ENCODE measurements around the gene AHSG. TPM values are rescaled to one million over a fixed set of nuclear protein-coding genes. Genes with fewer than 3 reads are reported as not detected.

AHSG gene
- total RNA-seq, 1 experiment from 2014 or later: 1.6 TPM

GRCh38 chr3:186599142-186599784 lies 13.6 kb upstream of the AHSG start:
- Histone ChIP-seq H3K4me1 (ENCODE audit: control insufficient read depth in 1 of 2, insufficient read depth in 2 of 2, low read length in 2 of 2) (no peaks in the 10 kb centered on the region), H2AFZ (ENCODE audit: low read depth, low read length, poor library complexity, severe bottlenecking) (no peak overlapping the region), H3K9me3 (ENCODE audit: control insufficient read depth in 1 of 2, insufficient read depth in 1 of 2, low read depth in 1 of 2, low read length in 2 of 2) (no peaks in the 10 kb centered on the region), H3K4me3 (replicated peaks in 1 of 2; ENCODE audit: low read depth in 1 of 2, low read length in 2 of 2) (no peak overlapping the region), H3K36me3 (ENCODE audit: control insufficient read depth in 1 of 2, insufficient read depth in 2 of 2, low read length in 2 of 2) (no peaks in the 10 kb centered on the region), H3K9ac (ENCODE audit: low read length) (no peak overlapping the region), H3K27ac (ENCODE audit: low read depth, low read length) (no peak overlapping the region), H3K4me2 (ENCODE audit: low read length) (no peak overlapping the region), H4K20me1 (ENCODE audit: insufficient read depth) (no peaks in the 10 kb centered on the region), H3K9me2 (ENCODE audit: insufficient read depth) (no peaks in the 10 kb centered on the region), H3K27me3 (ENCODE audit: insufficient read depth, low read length) (no peaks in the 10 kb centered on the region), H3K79me2 (ENCODE audit: insufficient read depth, low read length) (no peaks in the 10 kb centered on the region)
- ChIA-PET RAD21 (ENCODE audit: low non-redundant PET in 1 of 2, low total read pairs in 2 of 2, uncharacterized antibody in 2 of 2, unreplicated experiment in 2 of 2) (no interaction called here), CTCF (interaction anchor here (1.8 to 2.8 kb wide), 2 partner anchors 10 to 15 kb away, joined by 10 to 14 read pairs; no protein-coding TSS in a partner anchor), POLR2A (no interaction called here)
- BruUV-seq (replicated peaks): no TSS peak
- no peak for DNase-seq (ENCODE audit: low read depth, low spot score)
- no peak for ATAC-seq
- intact Hi-C loops (cut with micrococcal nuclease): no loop called here
- TF ChIP-seq FOSL1 (IDR thresholded peaks at IDR 0.05; ENCODE audit: low read depth) (no peak), ZBTB33 (IDR thresholded peaks at IDR 0.05; ENCODE audit: extremely low read depth, insufficient replicate concordance, low read length) (no peak), POLR2AphosphoS5 (IDR thresholded peaks at IDR 0.05; ENCODE audit: low read depth, low read length) (no peak), EZH2 (IDR thresholded peaks at IDR 0.05) (no peak), SRF (IDR thresholded peaks at IDR 0.05; ENCODE audit: low read depth) (no peak), EGR1 (IDR thresholded peaks at IDR 0.05; ENCODE audit: low read depth) (no peak), POLR2A (IDR thresholded peaks at IDR 0.05; ENCODE audit: borderline replicate concordance, extremely low read depth, insufficient read depth, insufficient read length) (no peak), SP1 (IDR thresholded peaks at IDR 0.05; ENCODE audit: low read depth) (no peak), SIN3A (IDR thresholded peaks at IDR 0.05; ENCODE audit: low read depth) (no peak), ZFX (IDR thresholded peaks at IDR 0.05) (no peak), EZH2phosphoT487 (IDR thresholded peaks at IDR 0.05; ENCODE audit: borderline replicate concordance) (no peak), JUND (IDR thresholded peaks at IDR 0.05) (no peak), CTCF (IDR thresholded peaks at IDR 0.05 in 2 of 3, conservative IDR thresholded peaks at IDR 0.05 in 1 of 3; ENCODE audit: borderline replicate concordance in 1 of 3, insufficient read depth in 1 of 3, low read depth in 2 of 3, low read length in 2 of 3) (no peak), ZNF274 (IDR thresholded peaks at IDR 0.05; ENCODE audit: low read depth, low read length) (no peak), ELF1 (IDR thresholded peaks at IDR 0.05; ENCODE audit: borderline replicate concordance, low read depth) (no peak), CEBPB (IDR thresholded peaks at IDR 0.05; ENCODE audit: low read depth) (no peak)
- TF ChIP-seq, protein P1, sequence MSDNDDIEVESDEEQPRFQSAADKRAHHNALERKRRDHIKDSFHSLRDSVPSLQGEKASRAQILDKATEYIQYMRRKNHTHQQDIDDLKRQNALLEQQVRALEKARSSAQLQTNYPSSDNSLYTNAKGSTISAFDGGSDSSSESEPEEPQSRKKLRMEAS (IDR thresholded peaks at IDR 0.05): no peak
- TF ChIP-seq, protein P2, sequence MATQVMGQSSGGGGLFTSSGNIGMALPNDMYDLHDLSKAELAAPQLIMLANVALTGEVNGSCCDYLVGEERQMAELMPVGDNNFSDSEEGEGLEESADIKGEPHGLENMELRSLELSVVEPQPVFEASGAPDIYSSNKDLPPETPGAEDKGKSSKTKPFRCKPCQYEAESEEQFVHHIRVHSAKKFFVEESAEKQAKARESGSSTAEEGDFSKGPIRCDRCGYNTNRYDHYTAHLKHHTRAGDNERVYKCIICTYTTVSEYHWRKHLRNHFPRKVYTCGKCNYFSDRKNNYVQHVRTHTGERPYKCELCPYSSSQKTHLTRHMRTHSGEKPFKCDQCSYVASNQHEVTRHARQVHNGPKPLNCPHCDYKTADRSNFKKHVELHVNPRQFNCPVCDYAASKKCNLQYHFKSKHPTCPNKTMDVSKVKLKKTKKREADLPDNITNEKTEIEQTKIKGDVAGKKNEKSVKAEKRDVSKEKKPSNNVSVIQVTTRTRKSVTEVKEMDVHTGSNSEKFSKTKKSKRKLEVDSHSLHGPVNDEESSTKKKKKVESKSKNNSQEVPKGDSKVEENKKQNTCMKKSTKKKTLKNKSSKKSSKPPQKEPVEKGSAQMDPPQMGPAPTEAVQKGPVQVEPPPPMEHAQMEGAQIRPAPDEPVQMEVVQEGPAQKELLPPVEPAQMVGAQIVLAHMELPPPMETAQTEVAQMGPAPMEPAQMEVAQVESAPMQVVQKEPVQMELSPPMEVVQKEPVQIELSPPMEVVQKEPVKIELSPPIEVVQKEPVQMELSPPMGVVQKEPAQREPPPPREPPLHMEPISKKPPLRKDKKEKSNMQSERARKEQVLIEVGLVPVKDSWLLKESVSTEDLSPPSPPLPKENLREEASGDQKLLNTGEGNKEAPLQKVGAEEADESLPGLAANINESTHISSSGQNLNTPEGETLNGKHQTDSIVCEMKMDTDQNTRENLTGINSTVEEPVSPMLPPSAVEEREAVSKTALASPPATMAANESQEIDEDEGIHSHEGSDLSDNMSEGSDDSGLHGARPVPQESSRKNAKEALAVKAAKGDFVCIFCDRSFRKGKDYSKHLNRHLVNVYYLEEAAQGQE (IDR thresholded peaks at IDR 0.05; ENCODE audit: low read depth): no peak

Measured in HCT116 (cell line).